RPMI8226 (cell line): ENCODE data around the gene PATZ1.

Experiments used
- DNase-seq: peaks from one replicate; pipeline ENCODE4 v3.0.0-alpha.2; 2015

Gene PATZ1

DNA sequence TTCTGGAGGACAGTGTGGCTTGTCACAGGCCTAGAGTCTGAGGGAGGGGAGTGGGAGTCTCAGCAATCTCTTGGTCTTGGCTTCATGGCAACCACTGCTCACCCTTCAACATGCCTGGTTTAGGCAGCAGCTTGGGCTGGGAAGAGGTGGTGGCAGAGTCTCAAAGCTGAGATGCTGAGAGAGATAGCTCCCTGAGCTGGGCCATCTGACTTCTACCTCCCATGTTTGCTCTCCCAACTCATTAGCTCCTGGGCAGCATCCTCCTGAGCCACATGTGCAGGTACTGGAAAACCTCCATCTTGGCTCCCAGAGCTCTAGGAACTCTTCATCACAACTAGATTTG is 66.8 kb downstream of the PATZ1 start:
- DNase-seq: no peak

DNA sequence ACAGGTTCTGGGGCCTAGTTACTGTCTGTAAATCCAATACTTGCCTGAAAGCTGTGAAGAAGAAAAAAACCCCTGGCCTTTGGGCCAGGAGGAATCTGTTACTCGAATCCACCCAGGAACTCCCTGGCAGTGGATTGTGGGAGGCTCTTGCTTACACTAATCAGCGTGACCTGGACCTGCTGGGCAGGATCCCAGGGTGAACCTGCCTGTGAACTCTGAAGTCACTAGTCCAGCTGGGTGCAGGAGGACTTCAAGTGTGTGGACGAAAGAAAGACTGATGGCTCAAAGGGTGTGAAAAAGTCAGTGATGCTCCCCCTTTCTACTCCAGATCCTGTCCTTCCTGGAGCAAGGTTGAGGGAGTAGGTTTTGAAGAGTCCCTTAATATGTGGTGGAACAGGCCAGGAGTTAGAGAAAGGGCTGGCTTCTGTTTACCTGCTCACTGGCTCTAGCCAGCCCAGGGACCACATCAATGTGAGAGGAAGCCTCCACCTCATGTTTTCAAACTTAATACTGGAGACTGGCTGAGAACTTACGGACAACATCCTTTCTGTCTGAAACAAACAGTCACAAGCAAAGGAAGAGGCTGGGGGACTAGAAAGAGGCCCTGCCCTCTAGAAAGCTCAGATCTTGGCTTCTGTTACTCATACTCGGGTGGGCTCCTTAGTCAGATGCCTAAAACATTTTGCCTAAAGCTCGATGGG is 67.4 kb downstream of the PATZ1 start:
- no peak for DNase-seq

DNA sequence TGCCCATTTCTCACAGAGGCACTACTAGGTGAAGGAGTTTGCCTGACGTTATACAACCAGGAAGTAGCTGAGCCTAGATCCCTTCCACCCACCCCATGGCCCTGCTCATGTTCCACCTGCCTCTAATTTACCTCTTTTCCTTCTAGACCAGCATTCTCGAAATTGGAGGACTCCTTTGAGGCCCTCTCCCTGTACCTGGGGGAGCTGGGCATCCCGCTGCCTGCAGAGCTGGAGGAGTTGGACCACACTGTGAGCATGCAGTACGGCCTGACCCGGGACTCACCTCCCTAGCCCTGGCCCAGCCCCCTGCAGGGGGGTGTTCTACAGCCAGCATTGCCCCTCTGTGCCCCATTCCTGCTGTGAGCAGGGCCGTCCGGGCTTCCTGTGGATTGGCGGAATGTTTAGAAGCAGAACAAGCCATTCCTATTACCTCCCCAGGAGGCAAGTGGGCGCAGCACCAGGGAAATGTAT is 68.0 kb downstream of the PATZ1 start:
- no peak for DNase-seq

DNA sequence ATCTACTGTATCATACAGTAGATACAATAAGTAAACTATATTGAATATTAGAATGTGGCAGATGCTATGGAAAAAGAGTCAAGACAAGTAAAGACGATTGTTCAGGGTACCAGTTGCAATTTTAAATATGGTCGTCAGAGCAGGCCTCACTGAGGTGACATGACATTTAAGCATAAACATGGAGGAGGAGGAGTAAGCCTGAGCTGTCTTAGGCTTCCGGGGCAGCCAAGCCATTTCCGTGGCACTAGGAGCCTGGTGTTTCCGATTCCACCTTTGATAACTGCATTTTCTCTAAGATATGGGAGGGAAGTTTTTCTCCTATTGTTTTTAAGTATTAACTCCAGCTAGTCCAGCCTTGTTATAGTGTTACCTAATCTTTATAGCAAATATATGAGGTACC is 68.4 kb downstream of the PATZ1 start:
- no peak for DNase-seq

DNA sequence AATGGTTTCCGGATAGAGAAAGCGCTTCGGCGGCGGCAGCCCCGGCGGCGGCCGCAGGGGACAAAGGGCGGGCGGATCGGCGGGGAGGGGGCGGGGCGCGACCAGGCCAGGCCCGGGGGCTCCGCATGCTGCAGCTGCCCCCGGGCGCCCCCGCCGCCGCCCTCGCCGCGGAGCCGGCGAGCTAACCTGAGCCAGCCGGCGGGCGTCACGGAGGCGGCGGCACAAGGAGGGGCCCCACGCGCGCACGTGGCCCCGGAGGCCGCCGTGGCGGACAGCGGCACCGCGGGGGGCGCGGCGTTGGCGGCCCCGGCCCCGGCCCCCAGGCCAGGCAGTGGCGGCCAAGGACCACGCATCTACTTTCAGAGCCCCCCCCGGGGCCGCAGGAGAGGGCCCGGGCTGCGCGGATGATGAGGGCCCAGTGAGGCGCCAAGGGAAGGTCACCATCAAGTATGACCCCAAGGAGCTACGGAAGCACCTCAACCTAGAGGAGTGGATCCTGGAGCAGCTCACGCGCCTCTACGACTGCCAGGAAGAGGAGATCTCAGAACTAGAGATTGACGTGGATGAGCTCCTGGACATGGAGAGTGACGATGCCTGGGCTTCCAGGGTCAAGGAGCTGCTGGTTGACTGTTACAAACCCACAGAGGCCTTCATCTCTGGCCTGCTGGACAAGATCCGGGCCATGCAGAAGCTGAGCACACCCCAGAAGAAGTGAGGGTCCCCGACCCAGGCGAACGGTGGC is 69.5 kb downstream of the PATZ1 start:
- no peak for DNase-seq
